Medulla oblongata (tissue), 1 donor: ENCODE results near the gene CD44.
A peak's percentile ranks its signal among the peaks of the same experiment; 100 is the strongest.
"Not testable (repeated sequence)": the region's sequence is repeated elsewhere in the genome, so short reads cannot be mapped to it uniquely, and the experiment has no call there.

Source experiments
- DNase-seq: peaks from one replicate; pipeline ENCODE4 v3.0.0-alpha.2; 2015; ENCODE audit errors: extremely low spot score

The CD44 gene

GRCh38 chr11:35138943-35139721, at the start of gene CD44:
Gene CD44, plus strand, starts transcription at chr11:35139171. Its CDS starts 133 bp downstream, at chr11:35139304.
- DNase-seq: peak; percentile 72

GRCh38 chr11:35089666-35090065, 49.3 kb upstream of the CD44 start:
- no peak for DNase-seq

GRCh38 chr11:35090125-35090524, 48.8 kb upstream of the CD44 start:
- DNase-seq: no peak

GRCh38 chr11:35090991-35091390, 48.0 kb upstream of the CD44 start:
- DNase-seq: not testable (repeated sequence)

- no peak for DNase-seq
Observed at GRCh38 chr11:35096723-35097122, 42.2 kb upstream of the CD44 start.

GRCh38 chr11:35097814-35098455, 41.0 kb upstream of the CD44 start:
- no peak for DNase-seq

GRCh38 chr11:35098855-35099254, 40.1 kb upstream of the CD44 start:
- DNase-seq: no peak

GRCh38 chr11:35099278-35100012, 39.5 kb upstream of the CD44 start:
- no peak for DNase-seq

- no peak for DNase-seq
Observed at GRCh38 chr11:35100013-35100383, 39.0 kb upstream of the CD44 start.

GRCh38 chr11:35101223-35101622, 37.7 kb upstream of the CD44 start:
- no peak for DNase-seq

GRCh38 chr11:35102267-35102666, 36.7 kb upstream of the CD44 start:
- DNase-seq: no peak

GRCh38 chr11:35103366-35104208, 35.4 kb upstream of the CD44 start:
- no peak for DNase-seq

- DNase-seq: no peak
Observed at GRCh38 chr11:35104655-35105054, 34.3 kb upstream of the CD44 start.

GRCh38 chr11:35105319-35106079, 33.5 kb upstream of the CD44 start:
- peak; percentile 25 for DNase-seq

- DNase-seq: peak; percentile 64
Observed at GRCh38 chr11:35106595-35106994, 32.4 kb upstream of the CD44 start.

GRCh38 chr11:35107861-35108260, 31.1 kb upstream of the CD44 start:
- no peak for DNase-seq

- not testable (repeated sequence) for DNase-seq
Observed at GRCh38 chr11:35108336-35108735, 30.6 kb upstream of the CD44 start.

GRCh38 chr11:35109041-35109440, 29.9 kb upstream of the CD44 start:
- DNase-seq: no peak

- DNase-seq: no peak
Observed at GRCh38 chr11:35109827-35110226, 29.1 kb upstream of the CD44 start.

GRCh38 chr11:35111161-35112055, 27.6 kb upstream of the CD44 start:
- no peak for DNase-seq
